SU-DHL-6 (cell line): ENCODE measurements around the gene NOG.

Source experiments
- H2AFZ ChIP-seq: fragments of 200-600 bp; sonication (generic); 2 replicates; pipeline ENCODE4 v1.6.1; 2014; ENCODE audit warnings: low read depth, mild to moderate bottlenecking, moderate library complexity, mixed read lengths, antibody characterized with exemption, low read length; ENCODE audit not compliant: severe bottlenecking
- H3F3A ChIP-seq: fragments of 200-600 bp; shearing (Covaris generic); 2 replicates; pipeline ENCODE4 v1.6.0; 2016; ENCODE audit warnings: antibody characterized with exemption, mild to moderate bottlenecking; ENCODE audit not compliant: insufficient read depth
- H3K27ac ChIP-seq: fragments of 200-600 bp; sonication (generic); 2 replicates; pipeline ENCODE4 v1.5.1; 2016; ENCODE audit warnings: low read depth, mild to moderate bottlenecking, low read length, moderate library complexity, mixed read lengths
- H3K27me3 ChIP-seq: fragments of 200-600 bp; sonication (generic), shearing (Covaris generic); 2 replicates; pipeline ENCODE4 v1.6.0; 2014; ENCODE audit warnings: mild to moderate bottlenecking, low read length
- H3K36me3 ChIP-seq: fragments of 200-600 bp; sonication (generic); 2 replicates; pipeline ENCODE4 v1.6.1; 2014; ENCODE audit warnings: mild to moderate bottlenecking, low read length, mixed read lengths
- H3K4me2 ChIP-seq: fragments of 300-600, 200-600 bp; shearing (Covaris generic), sonication (generic); 2 replicates; pipeline ENCODE4 v1.6.0; 2014; ENCODE audit warnings: low read length, low read depth, mild to moderate bottlenecking; ENCODE audit not compliant: poor library complexity, severe bottlenecking
- H3K4me3 ChIP-seq: fragments of 200-600 bp; sonication (generic); 2 replicates; pipeline ENCODE4 v1.5.1; 2014; ENCODE audit warnings: antibody characterized with exemption, low read length, mild to moderate bottlenecking, mixed read lengths; ENCODE audit not compliant: insufficient read depth, poor library complexity, severe bottlenecking
- H3K79me2 ChIP-seq: fragments of 200-600 bp; sonication (generic); 2 replicates; pipeline ENCODE4 v1.6.1; 2014; ENCODE audit warnings: mild to moderate bottlenecking, low read length, moderate library complexity; ENCODE audit not compliant: insufficient read depth
- H3K9ac ChIP-seq: fragments of 200-600 bp; sonication (generic); 2 replicates; pipeline ENCODE4 v1.7.0; 2014; ENCODE audit warnings: mild to moderate bottlenecking, low read length
- H3K9me2 ChIP-seq: fragments of 200-600 bp; sonication (generic); replicated peaks from 2 replicates; pipeline ENCODE4 v1.6.1; 2014; ENCODE audit warnings: low read length; ENCODE audit not compliant: insufficient read depth
- H3K9me3 ChIP-seq: fragments of 200-600 bp; sonication (generic); 2 replicates; pipeline ENCODE4 v1.6.1; 2014; ENCODE audit warnings: low read length, mixed read lengths; ENCODE audit not compliant: insufficient read depth
- H4K20me1 ChIP-seq: fragments of 200-600 bp; sonication (generic); 2 replicates; pipeline ENCODE4 v1.6.1; 2014; ENCODE audit warnings: low read depth, mild to moderate bottlenecking, antibody characterized with exemption, low read length, moderate library complexity, mixed read lengths
- CTCF ChIP-seq: fragments of 200-600 bp; sonication (generic); IDR thresholded peaks from one replicate; pipeline ENCODE4 v1.5.1; 2017; ENCODE audit warnings: antibody characterized with exemption, mild to moderate bottlenecking, low read length, moderate library complexity; ENCODE audit not compliant: insufficient read depth, poor library complexity, severe bottlenecking
- EZH2phosphoT487 ChIP-seq: fragments of 200-600 bp; sonication (generic), shearing (Covaris generic); conservative IDR thresholded peaks from 2 replicates; pipeline ENCODE4 v1.6.1; 2018; ENCODE audit warnings: mild to moderate bottlenecking, antibody characterized with exemption, low read length, moderate library complexity, mixed read lengths

Gene NOG

GRCh38 chr17:56597495-56597990, 4.0 kb downstream of the NOG start:
- no peak overlapping the region for H3K9ac ChIP-seq
- no peak for TF ChIP-seq EZH2phosphoT487
- no peak for TF ChIP-seq CTCF
- H3K9me3 ChIP-seq = no peaks in the 10 kb centered on the region
- no peaks in the 10 kb centered on the region for H3K36me3 ChIP-seq
- no peak overlapping the region for H3K4me3 ChIP-seq
- H3K27me3 ChIP-seq = no peaks in the 10 kb centered on the region
- no peak overlapping the region for H2AFZ ChIP-seq
- H3K4me2 ChIP-seq = no peak overlapping the region
- no peaks in the 10 kb centered on the region for H3K79me2 ChIP-seq
- H3K9me2 ChIP-seq = no peaks in the 10 kb centered on the region
- no peaks in the 10 kb centered on the region for H4K20me1 ChIP-seq
- H3F3A ChIP-seq = no peaks in the 10 kb centered on the region
- H3K27ac ChIP-seq = no peak overlapping the region

- Histone ChIP-seq H3K27me3 (no peaks in the 10 kb centered on the region), H3K4me3 (no peak overlapping the region), H4K20me1 (no peaks in the 10 kb centered on the region), H3K9me2 (no peaks in the 10 kb centered on the region), H3F3A (no peaks in the 10 kb centered on the region), H3K79me2 (no peaks in the 10 kb centered on the region), H3K9me3 (no peaks in the 10 kb centered on the region), H2AFZ (no peak overlapping the region), H3K36me3 (no peaks in the 10 kb centered on the region), H3K4me2 (no peak overlapping the region), H3K27ac (no peak overlapping the region), H3K9ac (no peak overlapping the region)
- TF ChIP-seq EZH2phosphoT487 (no peak), CTCF (no peak)
These were observed 5.0 kb downstream of the NOG start for GRCh38 chr17:56598466-56598865.

GRCh38 chr17:56599088-56599487, 5.6 kb downstream of the NOG start:
- Histone ChIP-seq H3K9me2 (no peaks in the 10 kb centered on the region), H3F3A (no peaks in the 10 kb centered on the region), H3K9ac (no peak overlapping the region), H4K20me1 (no peaks in the 10 kb centered on the region), H3K36me3 (no peaks in the 10 kb centered on the region), H3K27me3 (no peaks in the 10 kb centered on the region), H3K4me3 (no peak overlapping the region), H3K79me2 (no peaks in the 10 kb centered on the region), H3K9me3 (no peaks in the 10 kb centered on the region), H3K27ac (no peak overlapping the region), H3K4me2 (no peak overlapping the region), H2AFZ (no peak overlapping the region)
- TF ChIP-seq EZH2phosphoT487 (no peak), CTCF (no peak)

DNA sequence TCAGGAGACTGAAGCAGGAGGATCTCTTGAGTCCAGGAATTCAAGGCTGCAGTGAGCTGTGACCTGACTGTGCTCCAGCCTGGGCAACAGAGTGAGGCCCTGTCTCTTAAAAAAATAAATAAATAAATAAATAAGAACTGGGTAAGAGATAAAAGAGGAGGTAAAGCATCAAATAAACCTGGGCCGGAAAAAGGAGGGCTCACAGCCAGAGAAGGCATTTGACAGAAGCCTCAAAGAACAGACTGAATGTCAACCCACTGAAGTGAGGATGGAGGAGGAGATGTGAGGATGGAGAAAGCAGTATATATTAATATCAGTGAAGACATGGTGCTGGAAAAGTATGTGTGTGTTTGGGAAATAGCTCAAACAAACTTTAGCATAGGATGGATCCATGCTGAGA, 6.1 kb downstream of the NOG start:
- Histone ChIP-seq H3K79me2 (no peaks in the 10 kb centered on the region), H3K4me2 (no peak overlapping the region), H3F3A (no peaks in the 10 kb centered on the region), H3K9ac (no peak overlapping the region), H3K36me3 (no peaks in the 10 kb centered on the region), H2AFZ (no peak overlapping the region), H3K9me2 (no peaks in the 10 kb centered on the region), H3K27ac (no peak overlapping the region), H3K4me3 (no peak overlapping the region), H4K20me1 (no peaks in the 10 kb centered on the region), H3K9me3 (no peaks in the 10 kb centered on the region), H3K27me3 (no peaks in the 10 kb centered on the region)
- TF ChIP-seq EZH2phosphoT487 (no peak), CTCF (no peak)
